ENCODE results near the gene B4GALNT3. TPM values are rescaled to one million over a fixed set of nuclear protein-coding genes. Genes with fewer than 3 reads are reported as not detected.

B4GALNT3 gene
- total and polyA plus RNA-seq, 2 experiments from 2014 or later: 0.11 TPM; not detected in 1

- in situ Hi-C loops (cut with MboI): no loop called here
- H3K9ac ChIP-seq: no peak overlapping the region
- H3K9me2 ChIP-seq (ENCODE audit: insufficient read depth): no peaks in the 10 kb centered on the region
- H3K4me2 ChIP-seq (ENCODE audit: unreplicated experiment): no peak overlapping the region
- no peak overlapping the region for H3K27ac ChIP-seq
- no peak overlapping the region for H2AFZ ChIP-seq
- TF ChIP-seq EZH2phosphoT487 (IDR thresholded peaks at IDR 0.05; ENCODE audit: insufficient read depth, low read depth): no peak
- no peak for TF ChIP-seq EZH2 (IDR thresholded peaks at IDR 0.05; ENCODE audit: insufficient read depth, poor library complexity, severe bottlenecking)
- H3K36me3 ChIP-seq (ENCODE audit: low read depth): no peaks in the 10 kb centered on the region
- no peaks in the 10 kb centered on the region for H4K20me1 ChIP-seq (ENCODE audit: insufficient read depth)
- peaks cover 5% of the 10 kb centered on the region; the same call in 1 of the 2 replicates for H3K4me1 ChIP-seq (ENCODE audit: insufficient read depth)
- H3K27me3 ChIP-seq (replicated peaks; ENCODE audit: insufficient read depth): peaks cover 37% of the 10 kb centered on the region
- no peak overlapping the region for H3K4me3 ChIP-seq
- no peak for DNase-seq
- H3F3A ChIP-seq (ENCODE audit: insufficient read depth): no peaks in the 10 kb centered on the region
- no peaks in the 10 kb centered on the region for H3K79me2 ChIP-seq (ENCODE audit: insufficient read depth)
- WGBS, 2 experiments (ENCODE audit: low coverage in 1 of 2, low lambda C conversion rate in 2 of 2, missing lambda C conversion rate in 2 of 2): 22 to 46% methylated on average over 5 of the region's 5 CpGs
- no peaks in the 10 kb centered on the region for H3K9me3 ChIP-seq (ENCODE audit: low read depth)
Observed at GRCh38 chr12:475286-475685, 15.5 kb downstream of the B4GALNT3 start.

- Histone ChIP-seq H3F3A (ENCODE audit: insufficient read depth) (no peaks in the 10 kb centered on the region), H3K36me3 (ENCODE audit: low read depth) (no peaks in the 10 kb centered on the region), H3K9me3 (ENCODE audit: low read depth) (no peaks in the 10 kb centered on the region), H4K20me1 (ENCODE audit: insufficient read depth) (no peaks in the 10 kb centered on the region), H3K9me2 (ENCODE audit: insufficient read depth) (no peaks in the 10 kb centered on the region), H3K79me2 (ENCODE audit: insufficient read depth) (no peaks in the 10 kb centered on the region), H2AFZ (no peak overlapping the region), H3K27me3 (replicated peaks; ENCODE audit: insufficient read depth) (peaks cover 51% of the 10 kb centered on the region), H3K27ac (no peak overlapping the region), H3K4me2 (ENCODE audit: unreplicated experiment) (no peak overlapping the region), H3K9ac (no peak overlapping the region), H3K4me1 (ENCODE audit: insufficient read depth) (peaks cover 13% of the 10 kb centered on the region; the same call in 1 of the 2 replicates), H3K4me3 (no peak overlapping the region)
- no peak for DNase-seq
- in situ Hi-C loops (cut with MboI): no loop called here
- 67 to 71% methylated on average over 4 of the region's 4 CpGs for WGBS, 2 experiments (ENCODE audit: low coverage in 1 of 2, low lambda C conversion rate in 2 of 2, missing lambda C conversion rate in 2 of 2)
- no peak for TF ChIP-seq EZH2phosphoT487 (IDR thresholded peaks at IDR 0.05; ENCODE audit: insufficient read depth, low read depth)
- no peak for TF ChIP-seq EZH2 (IDR thresholded peaks at IDR 0.05; ENCODE audit: insufficient read depth, poor library complexity, severe bottlenecking)
Observed at GRCh38 chr12:479161-479560, 19.4 kb downstream of the B4GALNT3 start.

- Histone ChIP-seq H3K9me3 (ENCODE audit: low read depth) (no peaks in the 10 kb centered on the region), H3F3A (ENCODE audit: insufficient read depth) (no peaks in the 10 kb centered on the region), H4K20me1 (ENCODE audit: insufficient read depth) (no peaks in the 10 kb centered on the region), H3K79me2 (ENCODE audit: insufficient read depth) (no peaks in the 10 kb centered on the region), H3K4me1 (ENCODE audit: insufficient read depth) (peaks cover 12% of the 10 kb centered on the region; the same call in 1 of the 2 replicates), H3K27me3 (replicated peaks; ENCODE audit: insufficient read depth) (peaks cover 53% of the 10 kb centered on the region), H2AFZ (0 out of 2 replicates have a peak overlapping the region, but pooled peaks have one; percentile 26), H3K4me3 (no peak overlapping the region), H3K4me2 (ENCODE audit: unreplicated experiment) (peak overlapping the region; percentile 18), H3K9ac (no peak overlapping the region), H3K36me3 (ENCODE audit: low read depth) (no peaks in the 10 kb centered on the region), H3K9me2 (ENCODE audit: insufficient read depth) (no peaks in the 10 kb centered on the region), H3K27ac (peak overlapping the region; percentile 42)
- no peak for TF ChIP-seq EZH2phosphoT487 (IDR thresholded peaks at IDR 0.05; ENCODE audit: insufficient read depth, low read depth)
- no peak for TF ChIP-seq EZH2 (IDR thresholded peaks at IDR 0.05; ENCODE audit: insufficient read depth, poor library complexity, severe bottlenecking)
- peak; percentile 75 for DNase-seq
- WGBS, 2 experiments (ENCODE audit: low coverage in 1 of 2, low lambda C conversion rate in 2 of 2, missing lambda C conversion rate in 2 of 2): 13 to 20% methylated on average over 13 of the region's 13 CpGs
- in situ Hi-C loops (cut with MboI): no loop called here
Observed at GRCh38 chr12:480831-481816, 21.4 kb downstream of the B4GALNT3 start.

GRCh38 chr12:482061-482460, 22.3 kb downstream of the B4GALNT3 start:
- Histone ChIP-seq H3K9ac (no peak overlapping the region), H3K4me2 (ENCODE audit: unreplicated experiment) (no peak overlapping the region), H3K79me2 (ENCODE audit: insufficient read depth) (no peaks in the 10 kb centered on the region), H2AFZ (no peak overlapping the region), H3K27me3 (replicated peaks; ENCODE audit: insufficient read depth) (peaks cover 43% of the 10 kb centered on the region), H3K36me3 (ENCODE audit: low read depth) (no peaks in the 10 kb centered on the region), H3F3A (ENCODE audit: insufficient read depth) (no peaks in the 10 kb centered on the region), H3K27ac (no peak overlapping the region), H4K20me1 (ENCODE audit: insufficient read depth) (no peaks in the 10 kb centered on the region), H3K4me3 (no peak overlapping the region), H3K9me3 (ENCODE audit: low read depth) (no peaks in the 10 kb centered on the region), H3K4me1 (ENCODE audit: insufficient read depth) (peaks cover 12% of the 10 kb centered on the region; the same call in 1 of the 2 replicates), H3K9me2 (ENCODE audit: insufficient read depth) (no peaks in the 10 kb centered on the region)
- DNase-seq: no peak
- 82 to 84% methylated on average over 3 of the region's 3 CpGs for WGBS, 2 experiments (ENCODE audit: low coverage in 1 of 2, low lambda C conversion rate in 2 of 2, missing lambda C conversion rate in 2 of 2)
- in situ Hi-C loops (cut with MboI): no loop called here
- no peak for TF ChIP-seq EZH2 (IDR thresholded peaks at IDR 0.05; ENCODE audit: insufficient read depth, poor library complexity, severe bottlenecking)
- no peak for TF ChIP-seq EZH2phosphoT487 (IDR thresholded peaks at IDR 0.05; ENCODE audit: insufficient read depth, low read depth)
